Osteocyte (in vitro differentiated cells): ENCODE results near the gene PHKB. TPM values are rescaled to one million over a fixed set of nuclear protein-coding genes. Genes with fewer than 3 reads are reported as not detected.

Source experiments
- DNase-seq: peaks from one replicate; pipeline ENCODE4 v3.0.0; 2021; ENCODE audit warnings: mixed read lengths; ENCODE audit not compliant: unreplicated experiment; ENCODE audit errors: extremely low spot score
- H3K27ac Mint-ChIP-seq: one replicate; pipeline ENCODE4 v1.8.0; 2021; ENCODE audit warnings: mild to moderate bottlenecking, mixed read lengths; ENCODE audit not compliant: unreplicated experiment
- H3K27me3 Mint-ChIP-seq: one replicate; pipeline ENCODE4 v1.8.0; 2021; ENCODE audit warnings: mixed read lengths; ENCODE audit not compliant: unreplicated experiment
- H3K36me3 Mint-ChIP-seq: one replicate; pipeline ENCODE4 v1.8.0; 2021; ENCODE audit warnings: mixed read lengths; ENCODE audit not compliant: unreplicated experiment
- H3K4me1 Mint-ChIP-seq: one replicate; pipeline ENCODE4 v1.8.0; 2021; ENCODE audit warnings: mixed read lengths; ENCODE audit not compliant: unreplicated experiment
- H3K4me3 Mint-ChIP-seq: one replicate; pipeline ENCODE4 v1.8.0; 2021; ENCODE audit warnings: mild to moderate bottlenecking, moderate library complexity, mixed read lengths; ENCODE audit not compliant: unreplicated experiment
- H3K9me3 Mint-ChIP-seq: one replicate; pipeline ENCODE4 v1.8.0; 2021; ENCODE audit warnings: mixed read lengths; ENCODE audit not compliant: unreplicated experiment
- CTCF ChIP-seq: fragments of 200-600 bp; sonication (generic); IDR thresholded peaks from 2 replicates; pipeline ENCODE4 v1.5.0; 2021; ENCODE audit warnings: antibody characterized with exemption, mild to moderate bottlenecking, moderate library complexity
- total RNA-seq: library from RNA; stranded (reverse); gene quantifications from 2 replicates; pipeline ENCODE4 v1.2.1, GENCODE V29; 2021

The PHKB gene
- total RNA-seq, 1 donor from 2014 or later, result 64.3 TPM

GRCh38 chr16:47725188-47725695 lies 264.1 kb downstream of the PHKB start:
- no peak for TF ChIP-seq CTCF
- Mint-ChIP-seq H3K9me3 (no peaks in the 10 kb centered on the region), H3K4me3 (no peak overlapping the region), H3K4me1 (no peaks in the 10 kb centered on the region), H3K27ac (no peak overlapping the region), H3K36me3 (no peaks in the 10 kb centered on the region), H3K27me3 (peaks cover 15% of the 10 kb centered on the region)
- no peak for DNase-seq

- Mint-ChIP-seq H3K27me3 (peaks cover 15% of the 10 kb centered on the region), H3K9me3 (no peaks in the 10 kb centered on the region), H3K4me3 (no peak overlapping the region), H3K36me3 (no peaks in the 10 kb centered on the region), H3K27ac (no peak overlapping the region), H3K4me1 (no peaks in the 10 kb centered on the region)
- no peak for DNase-seq
- TF ChIP-seq CTCF, result no peak
Observed at GRCh38 chr16:47726031-47726675, 265.0 kb downstream of the PHKB start.

- H3K4me1 Mint-ChIP-seq, result peaks cover 10% of the 10 kb centered on the region
- TF ChIP-seq CTCF, result no peak
- H3K9me3 Mint-ChIP-seq, result no peaks in the 10 kb centered on the region
- H3K36me3 Mint-ChIP-seq, result no peaks in the 10 kb centered on the region
- H3K27ac Mint-ChIP-seq, result no peak overlapping the region
- DNase-seq, result no peak
- peaks cover 14% of the 10 kb centered on the region for H3K27me3 Mint-ChIP-seq
- no peak overlapping the region for H3K4me3 Mint-ChIP-seq
Observed at GRCh38 chr16:47727131-47727530, 266.0 kb downstream of the PHKB start.

GRCh38 chr16:47728205-47728604 lies 267.1 kb downstream of the PHKB start:
- Mint-ChIP-seq H3K36me3 (no peaks in the 10 kb centered on the region), H3K27me3 (peaks cover 9% of the 10 kb centered on the region), H3K4me3 (no peak overlapping the region), H3K4me1 (peaks cover 20% of the 10 kb centered on the region), H3K9me3 (no peaks in the 10 kb centered on the region), H3K27ac (no peak overlapping the region)
- DNase-seq, result no peak
- TF ChIP-seq CTCF, result no peak

GRCh38 chr16:47729701-47730100 lies 268.6 kb downstream of the PHKB start:
- peaks cover 4% of the 10 kb centered on the region for H3K27me3 Mint-ChIP-seq

More at GRCh38 chr16:47729701-47730100, 268.6 kb downstream of the PHKB start:
- no peak for DNase-seq
- Mint-ChIP-seq H3K36me3 (no peaks in the 10 kb centered on the region), H3K27ac (no peak overlapping the region), H3K9me3 (no peaks in the 10 kb centered on the region), H3K4me3 (no peak overlapping the region), H3K4me1 (peaks cover 22% of the 10 kb centered on the region)
- no peak for TF ChIP-seq CTCF
